Measurements from ENCODE around the gene IL34.
A peak's percentile ranks its signal among the peaks of the same experiment; 100 is the strongest.

Gene IL34

GRCh38 chr16:70678121-70678897, 31.9 kb downstream of the IL34 start:
- no peak for DNase-seq (ENCODE audit: low spot score)

GRCh38 chr16:70678898-70679670, 32.7 kb downstream of the IL34 start:
- no peak for DNase-seq (ENCODE audit: low spot score)

- DNase-seq (ENCODE audit: low spot score) = peak; percentile 73
These were observed 33.5 kb downstream of the IL34 start for GRCh38 chr16:70679671-70680494.

DNA sequence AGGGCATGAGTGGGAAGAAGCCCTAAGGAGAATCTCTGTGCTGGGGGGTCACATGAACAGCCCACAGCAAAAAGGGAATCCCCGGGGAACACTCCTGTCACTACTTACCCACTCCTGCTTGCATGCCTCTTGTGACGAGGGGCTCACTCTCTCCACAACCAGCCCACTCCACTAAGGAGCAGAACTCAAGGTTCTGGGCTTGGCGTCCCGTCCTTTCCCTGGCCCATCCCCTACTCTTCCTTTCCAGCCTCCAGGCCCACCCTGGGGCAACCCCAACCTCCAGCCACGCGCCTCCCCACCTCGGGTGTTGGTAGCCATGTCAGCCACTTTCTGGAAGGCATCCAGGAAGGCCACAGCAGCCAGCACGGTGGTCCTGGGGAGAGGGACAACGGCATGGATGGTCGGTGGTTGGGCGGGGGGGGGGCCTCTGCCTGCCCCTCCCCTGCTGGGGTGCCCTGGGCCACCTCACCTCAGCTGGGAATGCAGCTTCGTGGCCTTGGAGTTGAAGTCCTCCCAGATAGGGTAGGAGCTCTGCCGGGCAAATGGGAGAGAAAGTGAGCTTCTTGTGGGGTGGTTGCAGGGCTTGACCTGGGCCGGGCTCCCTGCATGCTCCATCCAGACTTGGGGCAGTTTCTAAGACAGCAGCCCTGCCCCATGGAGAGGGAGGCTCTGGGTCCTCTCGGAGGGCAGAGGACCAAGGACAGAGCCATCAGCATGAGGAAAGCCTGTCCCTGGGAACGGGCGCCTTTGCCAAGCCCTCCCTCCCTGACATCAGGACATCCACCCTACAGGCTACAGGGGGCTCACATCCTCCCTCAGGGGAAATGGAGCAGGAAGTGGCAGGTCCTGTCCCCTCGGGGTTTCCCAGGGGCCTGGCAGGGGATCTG, 34.4 kb downstream of the IL34 start:
- no peak for DNase-seq (ENCODE audit: low spot score)

DNA sequence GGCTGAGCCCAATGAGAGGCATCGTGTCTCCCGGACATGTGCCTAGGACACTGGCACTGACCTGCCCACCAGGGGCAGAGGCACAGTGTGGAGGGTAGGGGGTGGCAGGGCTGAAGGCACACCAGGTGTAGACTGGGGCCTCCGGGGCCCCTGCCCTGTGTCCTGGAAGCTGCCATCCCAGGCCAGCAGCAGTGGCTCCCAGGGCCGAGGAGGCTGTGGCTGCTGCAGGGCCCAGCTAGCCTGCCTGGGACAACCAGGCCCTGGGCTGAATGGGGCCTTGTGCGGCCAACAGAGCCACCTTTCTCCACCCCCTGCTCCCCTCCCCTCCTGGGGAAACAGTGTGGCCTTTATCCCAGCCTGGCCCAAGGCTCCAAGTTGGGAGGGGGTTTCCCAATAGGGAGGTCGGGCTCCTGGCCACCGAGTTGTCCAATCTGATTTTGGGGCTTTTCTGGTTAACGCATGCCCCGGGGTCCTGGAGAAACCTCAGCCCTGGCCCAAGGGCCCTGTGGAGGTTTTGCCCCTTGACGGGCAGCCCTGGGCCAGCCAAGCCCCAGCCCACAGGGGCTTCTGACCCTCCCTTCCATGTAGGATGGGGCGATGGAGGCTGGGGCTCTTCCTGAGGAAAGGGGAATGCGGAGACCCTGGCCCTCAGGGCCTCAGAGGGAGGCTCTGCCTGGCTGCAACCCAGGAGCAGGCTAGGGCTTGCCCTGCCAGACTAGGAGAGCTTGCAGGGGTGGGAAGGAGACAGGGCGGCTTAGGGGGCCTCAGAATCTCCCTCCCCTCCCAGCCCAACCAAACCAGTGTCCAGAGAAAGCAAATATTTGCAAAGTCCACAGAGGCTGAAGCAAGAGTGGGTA, 35.3 kb downstream of the IL34 start:
- DNase-seq (ENCODE audit: low spot score) = no peak

DNA sequence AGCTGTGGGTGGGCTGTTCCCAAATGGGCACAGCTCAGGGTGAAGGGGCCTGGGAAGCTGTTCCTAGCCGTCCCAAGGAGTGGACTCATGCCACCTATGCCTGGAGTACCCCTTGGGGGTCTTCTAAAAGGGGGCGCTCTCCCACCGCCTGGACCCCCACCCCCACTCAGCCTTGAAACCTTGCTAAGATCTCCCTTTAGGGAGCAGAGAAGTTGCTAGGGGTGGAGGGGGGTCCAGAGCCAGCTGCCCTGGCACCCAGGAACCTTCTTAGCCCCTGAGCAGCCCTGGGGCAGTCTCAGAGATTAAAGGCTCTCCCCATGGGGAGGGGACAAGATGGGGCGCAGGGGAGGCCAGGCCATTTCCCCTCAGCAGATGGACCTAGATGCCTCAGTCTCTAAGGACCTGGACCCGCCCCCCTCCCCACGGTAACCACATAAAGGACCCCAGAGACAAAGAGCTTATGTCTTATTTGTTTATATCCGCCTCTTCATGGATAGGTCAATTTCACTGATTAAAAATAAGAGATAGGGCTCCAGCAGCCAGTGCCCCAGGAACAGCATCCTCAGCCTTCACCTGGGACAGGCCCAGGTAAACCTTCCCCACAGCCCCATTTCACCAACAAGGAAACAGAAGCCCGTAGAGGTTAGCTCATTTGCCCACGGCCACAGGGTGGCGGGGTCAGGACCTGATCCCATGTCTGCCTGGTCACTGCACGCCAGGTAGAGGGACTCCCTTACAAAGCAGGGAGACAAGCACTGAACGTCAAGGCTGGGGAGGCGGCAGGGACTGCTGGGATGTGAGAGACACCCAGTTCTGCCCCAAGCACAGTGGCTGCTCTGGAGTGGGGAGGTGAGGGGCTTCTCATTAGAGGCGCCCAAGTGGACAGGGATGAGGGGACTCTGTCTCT, 36.1 kb downstream of the IL34 start:
- no peak for DNase-seq (ENCODE audit: low spot score)

- DNase-seq (ENCODE audit: low spot score) = no peak
These were observed 37.0 kb downstream of the IL34 start for GRCh38 chr16:70683146-70683944.

DNA sequence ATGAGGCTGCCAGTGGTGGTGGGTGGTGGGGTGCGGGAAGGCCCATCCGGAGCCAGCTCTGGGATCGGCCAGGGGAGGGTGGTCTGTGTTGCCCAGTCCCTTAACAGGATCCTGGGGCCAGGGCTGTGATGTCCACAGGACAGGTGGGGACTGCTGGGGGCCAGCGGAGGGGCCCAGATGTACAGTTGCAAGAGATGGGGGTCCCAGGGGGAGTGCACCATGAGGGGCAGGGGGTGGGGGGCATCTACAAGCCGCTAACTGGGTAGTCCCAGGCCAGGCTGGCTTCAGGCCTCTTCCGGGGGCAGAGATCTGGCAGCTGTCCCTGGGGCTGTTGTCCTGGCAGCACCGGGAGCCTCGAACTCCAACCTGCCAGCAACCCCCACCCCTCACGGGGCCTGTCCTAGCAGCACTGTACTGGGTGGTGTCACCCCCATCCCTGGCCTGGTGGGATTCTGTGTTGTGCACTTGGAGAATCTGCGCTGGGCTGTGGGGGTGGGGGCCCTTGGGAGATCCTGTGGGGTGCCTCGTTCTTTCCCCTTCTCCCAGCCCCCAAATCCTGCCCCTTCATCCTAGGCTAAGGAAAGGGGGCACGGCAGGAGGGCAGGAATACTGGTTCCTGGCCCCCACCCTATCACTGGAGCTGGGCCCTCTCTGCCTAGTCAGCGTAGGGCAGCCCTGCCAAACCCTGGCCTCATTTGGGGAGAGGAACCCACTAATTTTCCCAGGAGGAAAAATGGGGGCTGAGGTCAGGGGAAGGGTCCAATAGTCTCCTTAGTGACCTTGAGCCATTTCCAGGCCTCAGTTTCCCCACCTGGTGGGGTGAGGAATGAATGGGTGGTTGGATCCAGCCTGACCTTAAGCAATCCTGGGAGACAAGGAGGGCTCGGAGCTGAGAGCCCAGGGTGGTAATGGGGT, 38.0 kb downstream of the IL34 start:
- no peak for DNase-seq (ENCODE audit: low spot score)

- no peak for DNase-seq (ENCODE audit: low spot score)
These were observed 38.9 kb downstream of the IL34 start for GRCh38 chr16:70685061-70685937.

DNA sequence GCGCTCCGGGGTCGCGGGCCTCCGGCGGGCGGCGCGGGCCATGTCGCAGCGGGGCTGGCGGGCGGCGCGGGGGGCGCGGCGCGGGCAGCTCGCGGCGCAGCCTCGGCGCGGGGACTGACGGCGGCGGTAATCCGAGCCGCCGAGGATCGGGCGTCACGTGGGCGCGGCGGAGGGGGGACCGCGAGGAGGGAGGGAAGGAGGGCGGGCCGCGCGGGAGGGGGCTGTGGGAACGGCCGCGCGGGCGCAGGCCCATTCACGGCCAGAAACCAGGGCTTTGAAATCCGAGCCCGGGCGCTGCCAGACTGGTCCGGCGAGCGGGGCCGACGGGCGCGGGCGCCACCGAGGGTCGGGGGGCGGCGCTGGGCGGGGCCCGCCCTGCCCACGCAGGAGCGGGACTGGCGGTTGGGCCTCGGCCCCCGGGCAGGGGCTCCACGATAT, 39.6 kb downstream of the IL34 start, which contains the start of gene MTSS2:
Gene MTSS2, minus strand, starts transcription at position 116 of the 438 bp plus-strand sequence. CDS start 262 bp downstream, outside the sequence.
- DNase-seq (ENCODE audit: low spot score) = peak; percentile 97

- no peak for DNase-seq (ENCODE audit: low spot score)
These were observed 40.2 kb downstream of the IL34 start for GRCh38 chr16:70686376-70687101.

DNA sequence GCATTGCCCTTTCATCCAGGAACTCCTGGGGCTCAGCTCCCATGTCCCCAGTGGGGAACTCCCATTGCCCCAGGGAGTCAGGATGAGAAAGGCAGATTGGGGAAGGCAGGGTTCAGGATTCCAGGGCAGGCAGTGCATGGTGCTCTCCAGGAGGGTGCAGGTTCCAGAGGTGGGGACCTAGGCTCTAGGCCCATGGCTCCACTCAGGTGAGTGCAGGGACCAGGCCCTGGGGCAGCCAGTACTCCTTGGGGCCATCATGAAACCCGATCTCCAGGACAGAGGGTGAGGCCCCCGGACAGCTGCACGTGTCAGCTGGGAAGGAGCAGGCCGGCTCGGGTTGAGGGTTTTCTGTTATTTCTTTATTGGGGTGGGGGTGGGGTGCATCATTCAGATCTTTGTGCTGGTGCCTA, 40.7 kb downstream of the IL34 start:
- DNase-seq (ENCODE audit: low spot score) = no peak

GRCh38 chr16:70687671-70688245, 41.4 kb downstream of the IL34 start:
- DNase-seq (ENCODE audit: low spot score) = no peak

DNA sequence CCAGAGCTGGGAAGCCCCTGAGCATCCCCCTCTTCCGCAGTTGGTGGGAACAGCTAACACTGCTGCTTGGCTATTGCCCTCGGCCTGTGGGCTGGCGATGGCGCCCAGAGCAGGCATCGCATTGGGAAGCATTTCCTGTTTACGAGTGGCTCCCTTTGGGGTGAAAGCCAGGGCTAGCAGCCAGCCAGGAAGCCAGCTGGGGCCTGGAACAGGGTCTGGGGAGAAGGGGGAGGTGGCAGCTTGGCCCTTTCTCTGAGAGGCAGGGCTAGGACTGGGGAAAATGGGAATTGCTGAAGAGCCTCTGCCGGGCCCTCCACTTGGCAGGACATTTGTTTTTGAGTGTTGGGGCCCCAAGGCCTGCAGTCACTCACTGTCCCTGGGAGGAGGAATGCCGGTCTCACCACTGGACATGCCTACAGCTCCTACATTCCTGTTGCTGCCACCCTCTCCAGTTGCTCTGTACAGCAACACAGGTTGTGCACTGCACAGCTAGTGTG, 41.9 kb downstream of the IL34 start:
- peak; percentile 71 for DNase-seq (ENCODE audit: low spot score)
